AG10803 (cell line): ENCODE measurements around the gene DPYSL5.
"Not testable (repeated sequence)": the region's sequence is repeated elsewhere in the genome, so short reads cannot be mapped to it uniquely, and the experiment has no call there.

Experiments
- DNase-seq: peaks from one replicate; pipeline ENCODE4 v3.0.0; 2010; ENCODE audit warnings: low read depth
- H3K4me3 ChIP-seq: 2 replicates; pipeline ENCODE4 v1.5.1; 2011; ENCODE audit warnings: mild to moderate bottlenecking, low read length, control low read depth
- TF ChIP-seq, protein P1 (sequence below): conservative IDR thresholded peaks from 2 replicates; pipeline ENCODE4 v1.5.1; 2011; ENCODE audit warnings: mild to moderate bottlenecking, low read length, control low read depth, inconsistent platforms

Gene DPYSL5

GRCh38 chr2:26875808-26876207 is 27.9 kb downstream of the DPYSL5 start:
- TF ChIP-seq, protein P1, sequence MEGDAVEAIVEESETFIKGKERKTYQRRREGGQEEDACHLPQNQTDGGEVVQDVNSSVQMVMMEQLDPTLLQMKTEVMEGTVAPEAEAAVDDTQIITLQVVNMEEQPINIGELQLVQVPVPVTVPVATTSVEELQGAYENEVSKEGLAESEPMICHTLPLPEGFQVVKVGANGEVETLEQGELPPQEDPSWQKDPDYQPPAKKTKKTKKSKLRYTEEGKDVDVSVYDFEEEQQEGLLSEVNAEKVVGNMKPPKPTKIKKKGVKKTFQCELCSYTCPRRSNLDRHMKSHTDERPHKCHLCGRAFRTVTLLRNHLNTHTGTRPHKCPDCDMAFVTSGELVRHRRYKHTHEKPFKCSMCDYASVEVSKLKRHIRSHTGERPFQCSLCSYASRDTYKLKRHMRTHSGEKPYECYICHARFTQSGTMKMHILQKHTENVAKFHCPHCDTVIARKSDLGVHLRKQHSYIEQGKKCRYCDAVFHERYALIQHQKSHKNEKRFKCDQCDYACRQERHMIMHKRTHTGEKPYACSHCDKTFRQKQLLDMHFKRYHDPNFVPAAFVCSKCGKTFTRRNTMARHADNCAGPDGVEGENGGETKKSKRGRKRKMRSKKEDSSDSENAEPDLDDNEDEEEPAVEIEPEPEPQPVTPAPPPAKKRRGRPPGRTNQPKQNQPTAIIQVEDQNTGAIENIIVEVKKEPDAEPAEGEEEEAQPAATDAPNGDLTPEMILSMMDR = no peak
- DNase-seq = no peak
- H3K4me3 ChIP-seq = no peak overlapping the region

DNA sequence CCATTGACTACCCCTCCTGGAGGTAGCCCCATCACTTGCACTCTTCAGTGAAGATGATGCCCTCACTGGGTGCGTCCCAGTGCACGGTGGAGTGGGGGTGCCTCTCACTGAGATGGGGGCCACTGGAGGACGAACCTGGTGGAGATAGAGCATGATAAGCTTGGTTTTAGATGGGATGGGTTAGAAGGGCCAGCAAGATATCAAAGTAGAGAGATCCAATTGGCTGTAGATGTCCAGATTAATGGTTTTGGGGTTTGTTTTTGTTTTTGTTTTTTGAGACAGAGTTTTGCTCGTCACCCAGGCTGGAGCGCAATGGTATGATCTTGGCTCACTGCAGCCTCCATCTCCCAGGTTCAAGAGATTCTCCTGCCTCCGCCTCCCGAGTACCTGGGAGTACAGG is 28.3 kb downstream of the DPYSL5 start:
- no peak overlapping the region for H3K4me3 ChIP-seq
- no peak for DNase-seq
- TF ChIP-seq, protein P1 = no peak

- H3K4me3 ChIP-seq = no peak overlapping the region
- TF ChIP-seq, protein P1 = no peak
- DNase-seq = no peak
These were observed 29.3 kb downstream of the DPYSL5 start for GRCh38 chr2:26877276-26877675.

GRCh38 chr2:26880161-26880560 is 32.2 kb downstream of the DPYSL5 start:
- no peak for DNase-seq
- H3K4me3 ChIP-seq = no peak overlapping the region
- TF ChIP-seq, protein P1 = no peak

GRCh38 chr2:26880910-26881435 is 33.0 kb downstream of the DPYSL5 start:
- no peak for DNase-seq
- TF ChIP-seq, protein P1 = no peak
- H3K4me3 ChIP-seq = no peak overlapping the region

DNA sequence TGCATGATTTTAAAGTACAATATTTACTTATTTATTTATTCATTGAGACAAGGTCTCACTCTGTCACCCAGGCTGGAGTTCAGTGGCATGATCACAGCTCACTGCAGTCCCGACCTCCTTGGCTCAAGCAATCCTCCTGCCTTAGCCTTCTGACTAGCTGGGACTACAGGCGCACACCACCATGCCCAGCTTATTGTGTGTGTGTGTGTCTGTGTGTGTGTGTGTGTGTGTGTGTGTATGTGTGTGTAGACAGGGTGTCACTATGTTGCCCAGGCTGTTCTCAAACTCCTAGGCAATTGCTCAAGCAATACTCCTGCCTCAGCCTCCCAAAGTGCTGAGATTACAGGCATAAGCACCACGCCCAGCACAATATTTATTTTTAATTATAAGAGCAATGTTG is 34.3 kb downstream of the DPYSL5 start:
- H3K4me3 ChIP-seq, DNase-seq: not testable (repeated sequence)

GRCh38 chr2:26883956-26884355 is 36.0 kb downstream of the DPYSL5 start:
- no peak overlapping the region for H3K4me3 ChIP-seq
- TF ChIP-seq, protein P1 = no peak
- no peak for DNase-seq

DNA sequence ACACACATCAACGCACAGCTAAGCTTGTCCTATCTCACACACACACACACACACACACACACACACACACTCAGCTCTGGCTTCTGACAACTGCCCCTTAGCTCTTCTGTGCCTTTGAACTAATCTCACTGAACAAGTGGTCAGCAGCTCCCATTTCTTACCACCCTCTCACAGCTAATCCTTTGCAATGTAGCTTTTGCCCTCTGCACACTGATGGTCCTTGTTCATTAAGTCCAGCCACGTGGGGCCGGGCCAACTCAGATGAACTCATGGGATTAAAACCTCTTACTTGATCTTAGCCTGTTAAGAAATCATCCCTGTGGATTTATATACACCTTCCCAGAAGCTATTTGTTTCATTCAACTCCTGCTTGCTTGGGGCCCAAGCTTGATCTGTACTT is 36.6 kb downstream of the DPYSL5 start:
- no peak overlapping the region for H3K4me3 ChIP-seq
- TF ChIP-seq, protein P1 = no peak
- DNase-seq = no peak
